Chondrocyte (in vitro differentiated cells): ENCODE results near the gene DNAJB8. TPM values are rescaled to one million over a fixed set of nuclear protein-coding genes. Genes with fewer than 3 reads are reported as not detected.

ENCODE experiments used
- DNase-seq: peaks from one replicate; pipeline ENCODE4 v3.0.0; 2021; ENCODE audit warnings: mixed read lengths, low spot score
- H3K27ac Mint-ChIP-seq: one replicate; pipeline ENCODE4 v1.8.0; 2021; ENCODE audit warnings: mild to moderate bottlenecking, moderate library complexity, mixed read lengths; ENCODE audit not compliant: unreplicated experiment
- H3K27me3 Mint-ChIP-seq: 2 replicates; pipeline ENCODE4 v1.8.0; 2021; ENCODE audit warnings: low read depth, mixed read lengths
- H3K36me3 Mint-ChIP-seq: 2 replicates; pipeline ENCODE4 v1.8.0; 2021; ENCODE audit warnings: low read depth, mixed read lengths
- H3K4me1 Mint-ChIP-seq: 2 replicates; pipeline ENCODE4 v1.8.0; 2021; ENCODE audit warnings: low read depth, mild to moderate bottlenecking, mixed read lengths
- H3K4me3 Mint-ChIP-seq: one replicate; pipeline ENCODE4 v1.8.0; 2021; ENCODE audit warnings: mild to moderate bottlenecking, moderate library complexity, mixed read lengths; ENCODE audit not compliant: unreplicated experiment
- H3K9me3 Mint-ChIP-seq: 2 replicates; pipeline ENCODE4 v1.8.0; 2021; ENCODE audit warnings: low read depth, mixed read lengths
- total RNA-seq: library from RNA; stranded (reverse); gene quantifications from 3 replicates; pipeline ENCODE4 v1.2.1, GENCODE V29; 2021
- TF ChIP-seq, protein P1 (sequence below): fragments of 200-600 bp; sonication (generic); IDR thresholded peaks from 2 replicates; pipeline ENCODE4 v1.5.0; 2021; ENCODE audit warnings: antibody characterized with exemption, mild to moderate bottlenecking, moderate library complexity

DNAJB8 gene
- total RNA-seq, 1 donor from 2014 or later: not detected

DNA sequence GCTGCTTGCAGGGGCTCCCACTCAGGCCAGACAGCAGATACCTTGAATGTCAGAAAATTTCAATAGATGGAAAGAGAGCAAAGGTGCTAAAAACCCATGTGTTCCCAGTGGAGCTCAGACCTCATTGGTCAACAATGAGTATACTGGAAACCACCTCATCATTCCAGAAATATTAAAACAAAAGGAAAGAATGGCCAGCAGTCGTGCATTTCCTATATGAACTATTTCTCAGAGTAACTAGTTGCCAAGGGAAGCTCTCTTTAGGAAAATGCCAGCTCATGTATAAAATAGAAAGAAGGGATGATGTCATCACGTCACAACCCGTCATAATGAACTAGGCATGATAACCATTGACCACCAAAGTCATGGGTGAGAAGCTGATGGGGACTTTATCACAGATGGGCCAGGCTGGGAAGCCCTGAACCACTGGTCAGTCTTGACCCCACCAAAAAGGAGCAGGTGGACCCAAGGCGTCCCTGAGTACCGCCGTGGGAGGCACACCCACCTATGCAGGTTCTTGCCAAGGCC is 17.5 kb downstream of the DNAJB8 start:
- no peak overlapping the region for H3K4me3 Mint-ChIP-seq
- H3K36me3 Mint-ChIP-seq: peaks cover 4% of the 10 kb centered on the region
- DNase-seq: no peak
- no peaks in the 10 kb centered on the region for H3K9me3 Mint-ChIP-seq
- TF ChIP-seq, protein P1, sequence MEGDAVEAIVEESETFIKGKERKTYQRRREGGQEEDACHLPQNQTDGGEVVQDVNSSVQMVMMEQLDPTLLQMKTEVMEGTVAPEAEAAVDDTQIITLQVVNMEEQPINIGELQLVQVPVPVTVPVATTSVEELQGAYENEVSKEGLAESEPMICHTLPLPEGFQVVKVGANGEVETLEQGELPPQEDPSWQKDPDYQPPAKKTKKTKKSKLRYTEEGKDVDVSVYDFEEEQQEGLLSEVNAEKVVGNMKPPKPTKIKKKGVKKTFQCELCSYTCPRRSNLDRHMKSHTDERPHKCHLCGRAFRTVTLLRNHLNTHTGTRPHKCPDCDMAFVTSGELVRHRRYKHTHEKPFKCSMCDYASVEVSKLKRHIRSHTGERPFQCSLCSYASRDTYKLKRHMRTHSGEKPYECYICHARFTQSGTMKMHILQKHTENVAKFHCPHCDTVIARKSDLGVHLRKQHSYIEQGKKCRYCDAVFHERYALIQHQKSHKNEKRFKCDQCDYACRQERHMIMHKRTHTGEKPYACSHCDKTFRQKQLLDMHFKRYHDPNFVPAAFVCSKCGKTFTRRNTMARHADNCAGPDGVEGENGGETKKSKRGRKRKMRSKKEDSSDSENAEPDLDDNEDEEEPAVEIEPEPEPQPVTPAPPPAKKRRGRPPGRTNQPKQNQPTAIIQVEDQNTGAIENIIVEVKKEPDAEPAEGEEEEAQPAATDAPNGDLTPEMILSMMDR: no peak
- no peaks in the 10 kb centered on the region for H3K4me1 Mint-ChIP-seq
- peaks cover 52% of the 10 kb centered on the region for H3K27me3 Mint-ChIP-seq
- H3K27ac Mint-ChIP-seq: no peak overlapping the region

DNA sequence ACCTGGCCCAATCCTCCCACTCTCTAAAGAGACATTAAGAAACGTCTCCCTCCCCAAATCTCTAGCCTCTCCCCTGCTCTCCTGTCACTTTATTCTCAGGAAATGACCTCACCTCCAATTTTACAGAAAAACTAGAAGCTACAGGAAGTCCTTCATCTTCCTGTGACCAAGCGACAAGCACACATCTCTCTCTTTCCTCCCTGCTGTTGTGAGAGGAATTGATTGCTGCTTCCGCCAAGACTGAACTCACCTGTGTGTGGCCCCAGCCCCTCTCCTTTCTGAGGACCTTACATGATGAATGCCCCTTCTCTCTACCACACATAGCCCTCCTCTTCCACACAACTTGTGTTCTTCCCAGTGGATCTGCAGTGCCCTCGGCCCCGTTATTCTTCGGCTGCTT is 18.2 kb downstream of the DNAJB8 start:
- peaks cover 55% of the 10 kb centered on the region for H3K27me3 Mint-ChIP-seq
- peaks cover 4% of the 10 kb centered on the region for H3K36me3 Mint-ChIP-seq
- no peak for DNase-seq
- H3K4me3 Mint-ChIP-seq: no peak overlapping the region
- no peaks in the 10 kb centered on the region for H3K9me3 Mint-ChIP-seq
- H3K4me1 Mint-ChIP-seq: no peaks in the 10 kb centered on the region
- H3K27ac Mint-ChIP-seq: no peak overlapping the region
- TF ChIP-seq, protein P1: no peak

DNA sequence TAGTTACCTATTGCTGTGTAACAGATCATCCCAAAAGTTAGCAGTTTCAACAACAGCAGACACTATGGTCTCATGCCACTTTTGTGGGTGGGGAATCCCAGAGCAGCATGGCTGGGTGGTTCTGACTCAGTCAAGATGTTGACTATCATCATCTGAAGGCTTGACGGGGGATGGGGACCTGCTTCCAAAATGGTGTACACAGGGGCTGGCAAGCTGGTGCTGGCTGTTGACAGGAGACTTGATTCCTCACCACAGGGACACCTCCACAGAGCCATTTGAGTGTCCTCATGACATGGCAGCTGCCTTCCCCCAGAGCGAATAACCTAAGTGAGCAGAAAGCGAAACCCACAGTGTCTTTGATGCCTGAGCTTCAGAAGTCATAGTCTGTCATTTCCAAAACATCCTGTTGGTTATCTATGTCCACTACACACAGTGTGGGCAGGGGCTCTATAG is 19.1 kb downstream of the DNAJB8 start:
- no peak overlapping the region for H3K4me3 Mint-ChIP-seq
- peaks cover 57% of the 10 kb centered on the region for H3K27me3 Mint-ChIP-seq
- H3K36me3 Mint-ChIP-seq: peaks cover 4% of the 10 kb centered on the region
- H3K27ac Mint-ChIP-seq: no peak overlapping the region
- TF ChIP-seq, protein P1: no peak
- H3K9me3 Mint-ChIP-seq: no peaks in the 10 kb centered on the region
- H3K4me1 Mint-ChIP-seq: no peaks in the 10 kb centered on the region
- no peak for DNase-seq

DNA sequence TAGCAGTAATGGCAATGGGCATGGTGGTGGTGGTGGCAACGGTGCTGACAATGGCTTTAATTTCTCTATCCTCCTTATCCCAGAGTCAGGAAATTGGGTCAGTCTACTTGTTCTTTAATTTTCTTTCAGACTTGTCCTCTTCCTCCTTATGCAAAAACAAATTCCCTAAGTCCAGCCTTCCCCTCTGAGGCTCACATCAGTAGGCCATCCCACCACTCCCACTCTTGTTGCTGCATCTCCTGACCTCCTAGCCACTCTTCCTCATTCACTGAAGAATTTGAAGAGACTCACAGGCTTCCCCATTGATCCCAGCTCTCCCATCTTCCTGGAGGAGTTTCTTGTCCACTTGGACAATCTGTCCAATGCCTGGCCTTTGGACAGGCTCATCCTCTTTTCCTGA is 19.9 kb downstream of the DNAJB8 start:
- TF ChIP-seq, protein P1: no peak

DNA sequence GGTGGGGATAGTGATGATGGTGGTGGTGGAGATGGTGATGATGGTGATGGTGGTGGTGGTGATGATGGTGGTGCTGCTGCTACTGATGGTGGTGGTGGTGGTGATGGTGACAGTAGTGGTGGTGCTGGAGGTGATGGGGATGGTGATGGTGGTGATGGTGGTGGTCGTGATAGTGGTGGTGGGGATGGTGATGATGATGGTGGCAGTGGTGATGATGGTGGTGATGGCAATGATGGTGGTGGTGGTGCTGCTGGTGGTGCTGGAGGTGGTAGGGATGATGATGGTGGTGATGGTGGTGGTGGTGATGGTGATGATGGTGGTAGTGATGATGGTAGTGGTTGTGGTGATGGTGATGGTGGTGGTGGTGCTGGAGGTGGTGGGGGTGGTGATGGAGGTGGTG is 21.3 kb downstream of the DNAJB8 start:
- H3K4me3 Mint-ChIP-seq: no peak overlapping the region
- no peak overlapping the region for H3K27ac Mint-ChIP-seq
- H3K27me3 Mint-ChIP-seq: peaks cover 47% of the 10 kb centered on the region
- DNase-seq: no peak
- peaks cover 3% of the 10 kb centered on the region for H3K36me3 Mint-ChIP-seq
- H3K9me3 Mint-ChIP-seq: no peaks in the 10 kb centered on the region
- TF ChIP-seq, protein P1: no peak
- no peaks in the 10 kb centered on the region for H3K4me1 Mint-ChIP-seq

More for the DNA sequence above, 19.9 kb downstream of the DNAJB8 start:
- Mint-ChIP-seq H3K27me3 (peaks cover 54% of the 10 kb centered on the region), H3K36me3 (peaks cover 4% of the 10 kb centered on the region), H3K9me3 (no peaks in the 10 kb centered on the region), H3K4me3 (no peak overlapping the region), H3K4me1 (no peaks in the 10 kb centered on the region), H3K27ac (no peak overlapping the region)
- DNase-seq: no peak
